Activated T-cell treated with anti-CD3 and anti-CD28 coated beads for 48 hours (primary cell): ENCODE data around the gene TMEM258.
A peak's percentile ranks its signal among the peaks of the same experiment; 100 is the strongest.

Experiments
- DNase-seq: peaks from one replicate; pipeline ENCODE4 v3.0.0-alpha.2; 2020; ENCODE audit warnings: low read depth

Gene TMEM258

GRCh38 chr11:61795876-61796526 is 3.6 kb upstream of the TMEM258 start:
- no peak for DNase-seq

GRCh38 chr11:61795459-61795858 is 3.1 kb upstream of the TMEM258 start:
- no peak for DNase-seq

- DNase-seq: no peak
Measured at GRCh38 chr11:61794579-61794978, 2.2 kb upstream of the TMEM258 start.

- DNase-seq: no peak
Measured at GRCh38 chr11:61793829-61794204, 1.4 kb upstream of the TMEM258 start.

- DNase-seq: no peak
Measured at GRCh38 chr11:61793083-61793828, 857 bp upstream of the TMEM258 start.

GRCh38 chr11:61791737-61792309 is 576 bp downstream of the TMEM258 start:
- DNase-seq: peak; percentile 38

GRCh38 chr11:61787928-61788491 is 4.4 kb downstream of the TMEM258 start:
- DNase-seq: no peak

GRCh38 chr11:61785837-61786402 is 6.5 kb downstream of the TMEM258 start:
- DNase-seq: no peak

GRCh38 chr11:61784506-61784805 is 7.9 kb downstream of the TMEM258 start:
- DNase-seq: no peak

- DNase-seq: no peak
Measured at GRCh38 chr11:61783717-61784505, 8.5 kb downstream of the TMEM258 start.

- DNase-seq: no peak
Measured at GRCh38 chr11:61782841-61783240, 9.6 kb downstream of the TMEM258 start.

- DNase-seq: no peak
Measured at GRCh38 chr11:61782299-61782698, 10.1 kb downstream of the TMEM258 start.

GRCh38 chr11:61781585-61781984 is 10.8 kb downstream of the TMEM258 start:
- no peak for DNase-seq

GRCh38 chr11:61780581-61781162 is 11.7 kb downstream of the TMEM258 start:
- DNase-seq: no peak

- DNase-seq: no peak
Measured at GRCh38 chr11:61779666-61780525, 12.5 kb downstream of the TMEM258 start.

GRCh38 chr11:61778920-61779650 is 13.3 kb downstream of the TMEM258 start:
- DNase-seq: no peak

- DNase-seq: no peak
Measured at GRCh38 chr11:61778357-61778886, 14.0 kb downstream of the TMEM258 start.

- peak; percentile 40 for DNase-seq
Measured at GRCh38 chr11:61777234-61778090, 14.9 kb downstream of the TMEM258 start.

- DNase-seq: peak; percentile 62
Measured at GRCh38 chr11:61776561-61777075, 15.8 kb downstream of the TMEM258 start.
